LHCN-M2 (cell line): Measurements from ENCODE around the gene P4HB. TPM values are rescaled to one million over a fixed set of nuclear protein-coding genes. Genes with fewer than 3 reads are reported as not detected.

Source experiments
- DNase-seq: peaks from one replicate; pipeline ENCODE4 v3.0.0-alpha.2; 2012; ENCODE audit warnings: low read depth
- total RNA-seq: library from RNA; depleted of rRNA; stranded (reverse); fragments of >200 nt; gene quantifications from 2 replicates; pipeline ENCODE4 v1.2.3, GENCODE V29; 2014

The P4HB gene
- total RNA-seq, 1 experiment from 2014 or later: 1,598 TPM

DNA sequence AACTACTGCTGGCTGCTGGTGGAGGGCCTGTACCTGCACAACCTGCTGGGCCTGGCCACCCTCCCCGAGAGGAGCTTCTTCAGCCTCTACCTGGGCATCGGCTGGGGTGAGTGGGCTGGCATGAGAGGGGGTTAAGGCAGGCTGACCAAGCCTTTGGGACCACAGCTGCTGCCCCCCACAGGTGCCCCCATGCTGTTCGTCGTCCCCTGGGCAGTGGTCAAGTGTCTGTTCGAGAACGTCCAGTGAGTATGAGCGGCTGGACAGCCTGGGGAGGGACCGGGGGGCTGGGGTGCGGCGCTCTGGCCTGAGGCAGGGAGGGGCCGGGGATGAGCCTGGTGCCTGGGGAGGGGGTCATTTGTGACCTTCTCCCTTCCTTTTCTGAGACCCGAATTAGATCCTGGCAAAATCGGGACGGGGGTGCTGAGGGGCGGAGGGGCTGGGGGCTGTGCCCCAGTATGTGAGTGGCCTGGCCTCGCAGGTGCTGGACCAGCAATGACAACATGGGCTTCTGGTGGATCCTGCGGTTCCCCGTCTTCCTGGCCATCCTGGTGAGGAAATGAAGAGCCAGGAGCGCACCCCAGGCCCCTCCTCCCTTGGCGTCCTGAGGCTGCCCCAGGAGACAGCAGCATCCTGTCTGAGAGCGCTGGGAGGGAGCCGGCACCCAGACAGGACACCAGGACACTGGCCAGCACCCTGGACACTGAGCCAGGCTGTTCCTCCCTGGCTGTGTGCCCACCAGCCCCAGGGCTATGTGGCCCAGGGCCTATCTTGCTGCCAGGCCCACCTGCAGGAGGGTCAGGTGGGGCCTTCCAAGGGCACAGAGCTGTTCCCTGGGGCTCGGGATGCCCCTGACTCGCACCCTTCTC lies 48.4 kb downstream of the P4HB start:
- DNase-seq: no peak

DNA sequence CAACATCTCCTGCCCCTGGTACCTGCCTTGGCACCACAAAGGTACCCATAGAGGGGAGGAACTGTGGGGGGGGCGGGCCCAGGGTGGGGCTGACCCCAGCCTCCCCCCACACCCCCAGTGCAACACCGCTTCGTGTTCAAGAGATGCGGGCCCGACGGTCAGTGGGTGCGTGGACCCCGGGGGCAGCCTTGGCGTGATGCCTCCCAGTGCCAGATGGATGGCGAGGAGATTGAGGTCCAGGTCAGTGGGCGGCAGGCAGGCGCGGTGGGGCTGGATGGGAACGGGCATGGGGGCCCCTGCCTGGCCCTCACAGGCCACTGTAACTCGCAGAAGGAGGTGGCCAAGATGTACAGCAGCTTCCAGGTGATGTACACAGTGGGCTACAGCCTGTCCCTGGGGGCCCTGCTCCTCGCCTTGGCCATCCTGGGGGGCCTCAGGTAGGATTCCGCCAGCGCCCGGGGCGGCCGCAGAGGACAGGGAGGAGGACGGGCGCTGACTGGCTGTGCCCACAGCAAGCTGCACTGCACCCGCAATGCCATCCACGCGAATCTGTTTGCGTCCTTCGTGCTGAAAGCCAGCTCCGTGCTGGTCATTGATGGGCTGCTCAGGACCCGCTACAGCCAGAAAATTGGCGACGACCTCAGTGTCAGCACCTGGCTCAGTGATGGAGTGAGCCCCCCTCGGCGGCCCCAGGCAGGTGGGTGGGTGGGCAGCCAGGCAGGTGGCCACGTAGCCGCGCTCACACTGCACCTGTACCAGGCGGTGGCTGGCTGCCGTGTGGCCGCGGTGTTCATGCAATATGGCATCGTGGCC lies 49.2 kb downstream of the P4HB start:
- no peak for DNase-seq

DNA sequence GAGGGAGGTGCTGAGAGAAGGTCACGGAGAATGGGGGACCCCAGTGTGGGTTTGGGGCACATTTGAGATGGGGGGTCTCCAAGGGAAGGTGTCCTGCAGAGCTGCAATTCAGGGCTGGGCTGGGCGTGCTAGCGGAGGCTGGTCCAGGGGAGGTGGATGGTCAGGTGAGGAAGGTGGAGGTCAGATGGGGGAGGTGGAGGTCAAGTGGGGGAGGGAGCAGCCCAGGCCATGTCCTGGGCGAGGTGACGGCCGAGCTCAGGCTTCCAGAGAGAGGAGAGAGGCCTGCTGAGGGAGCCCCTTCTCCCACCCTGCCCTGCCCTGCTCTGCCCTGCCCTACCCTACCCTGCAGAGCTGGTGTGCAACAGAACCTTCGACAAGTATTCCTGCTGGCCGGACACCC lies 49.9 kb downstream of the P4HB start:
- no peak for DNase-seq

DNA sequence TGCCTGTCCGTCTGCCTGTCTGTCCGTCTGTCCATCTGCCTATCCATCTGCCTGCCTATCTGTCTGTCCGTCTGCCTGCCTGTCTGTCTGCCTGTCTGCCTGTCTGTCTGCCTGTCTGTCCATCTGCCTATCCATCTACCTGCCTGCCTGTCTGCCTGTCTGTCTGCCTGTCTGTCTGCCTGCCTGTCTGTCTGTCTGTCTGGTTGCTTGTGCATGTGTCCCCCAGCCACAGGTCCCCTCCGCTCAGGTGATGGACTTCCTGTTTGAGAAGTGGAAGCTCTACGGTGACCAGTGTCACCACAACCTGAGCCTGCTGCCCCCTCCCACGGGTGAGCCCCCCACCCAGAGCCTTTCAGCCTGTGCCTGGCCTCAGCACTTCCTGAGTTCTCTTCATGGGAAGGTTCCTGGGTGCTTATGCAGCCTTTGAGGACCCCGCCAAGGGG lies 50.8 kb downstream of the P4HB start:
- no peak for DNase-seq

DNA sequence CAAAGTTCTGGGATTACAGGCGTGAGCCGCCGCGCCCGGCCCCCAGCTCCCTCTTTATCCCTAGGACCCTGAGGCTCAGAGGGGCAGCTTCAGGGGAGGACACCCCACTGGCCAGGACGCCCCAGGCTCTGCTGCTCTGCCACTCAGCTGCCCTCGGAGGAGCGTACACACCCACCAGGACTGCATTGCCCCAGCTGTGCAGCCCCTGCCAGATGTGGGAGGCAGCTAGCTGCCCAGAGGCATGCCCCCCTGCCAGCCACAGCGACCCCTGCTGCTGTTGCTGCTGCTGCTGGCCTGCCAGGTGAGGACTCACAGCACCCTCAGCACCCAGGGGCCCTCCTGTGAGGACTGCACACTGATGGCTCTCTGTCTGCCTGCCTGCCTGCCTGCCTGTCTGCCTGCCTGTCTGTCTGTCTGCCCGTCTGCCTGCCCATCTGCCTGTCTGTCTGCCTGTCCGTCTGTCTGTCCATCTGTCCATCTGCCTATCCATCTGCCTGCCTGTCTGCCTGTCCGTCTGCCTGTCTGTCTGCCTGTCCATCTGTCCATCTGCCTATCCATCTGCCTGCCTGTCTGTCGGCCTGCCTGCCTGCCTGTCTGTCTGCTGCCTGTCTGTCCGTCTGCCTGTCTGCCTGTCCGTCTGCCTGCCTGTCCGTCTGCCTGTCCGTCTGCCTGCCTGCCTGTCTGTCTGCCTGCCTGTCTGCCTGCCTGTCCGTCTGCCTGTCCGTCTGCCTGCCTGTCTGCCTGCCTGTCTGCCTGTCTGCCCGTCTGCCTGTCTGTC lies 51.4 kb downstream of the P4HB start:
- DNase-seq: no peak

DNA sequence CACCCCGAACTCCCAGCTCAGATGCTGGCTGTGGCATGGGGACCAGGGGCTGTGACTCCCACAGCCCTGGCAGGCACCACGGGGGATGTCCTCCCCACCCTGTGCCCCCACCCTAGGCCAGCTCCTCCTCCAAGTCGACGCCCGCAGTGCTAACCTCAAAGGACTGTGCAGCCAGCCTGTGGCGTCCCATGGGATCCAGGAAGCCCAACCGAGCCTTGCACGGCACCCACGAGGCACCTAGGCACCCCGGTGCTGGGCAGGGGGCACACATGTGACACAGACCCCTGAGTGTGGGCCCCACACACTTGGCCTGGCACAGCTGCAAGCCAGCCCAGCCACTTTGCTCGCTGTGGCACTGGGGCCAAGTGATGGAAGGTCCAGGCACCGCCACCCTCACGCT lies 52.5 kb downstream of the P4HB start:
- no peak for DNase-seq

DNA sequence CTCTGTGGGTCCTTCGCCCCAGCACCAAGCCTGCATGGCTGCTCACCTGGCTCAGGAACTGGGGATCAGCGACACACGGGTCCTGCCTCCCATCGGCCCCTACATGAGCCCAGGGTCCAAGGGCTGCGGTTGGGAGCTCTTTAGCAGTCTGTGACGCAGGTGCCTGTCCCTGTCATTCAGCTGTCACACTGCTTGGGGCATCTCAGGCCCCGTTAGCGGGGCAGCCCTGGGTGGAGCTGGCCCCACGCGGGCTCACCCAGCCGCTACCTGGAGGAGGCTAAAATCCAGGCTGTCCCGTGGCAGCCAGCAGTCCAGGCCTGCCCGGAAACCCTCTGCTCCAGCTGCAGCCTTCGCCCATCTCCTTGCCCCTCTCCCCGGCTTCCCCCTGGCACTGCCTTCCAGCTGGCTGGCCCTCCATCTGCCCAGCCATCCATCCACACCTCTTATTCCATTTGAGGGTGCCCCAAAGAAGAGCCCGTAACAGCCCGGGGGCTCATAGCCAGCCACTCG lies 53.1 kb downstream of the P4HB start:
- DNase-seq: no peak

DNA sequence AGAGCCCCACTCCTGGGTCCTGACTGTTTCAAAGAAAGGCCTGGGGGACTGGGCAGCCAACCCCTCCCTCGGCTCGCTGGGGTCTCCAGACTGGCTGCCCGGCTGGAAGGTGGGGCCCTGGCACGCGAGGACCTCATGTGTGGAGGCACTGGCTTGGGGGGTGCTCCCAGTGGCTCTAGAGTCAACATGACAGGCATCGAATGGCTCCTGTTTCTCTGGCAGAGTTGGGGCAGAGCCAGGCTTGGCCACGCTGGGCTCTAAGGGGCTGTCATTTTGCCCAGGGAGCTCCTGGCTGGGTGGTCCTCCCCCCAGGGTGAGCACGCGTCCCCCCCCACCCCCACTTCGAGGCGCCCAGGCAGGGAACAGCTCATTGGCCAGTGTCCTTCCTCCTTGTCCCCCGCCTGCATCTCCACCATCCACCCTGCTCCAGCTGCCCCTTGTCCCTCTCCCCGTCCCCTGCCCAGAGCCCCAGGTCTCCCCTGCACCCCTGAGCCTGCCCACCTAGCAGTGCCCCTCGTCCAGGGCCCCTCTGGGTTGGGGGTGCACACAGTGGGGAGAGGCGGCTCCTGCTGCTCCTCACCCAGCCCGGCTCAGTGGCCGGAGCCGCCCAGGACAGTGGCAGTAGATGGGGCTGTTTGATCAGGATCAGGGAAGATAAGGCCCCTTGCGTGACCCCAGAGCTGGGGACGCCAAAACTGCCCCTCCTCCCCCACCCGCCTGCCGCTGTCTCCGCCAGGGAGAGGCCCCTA lies 53.7 kb downstream of the P4HB start:
- no peak for DNase-seq

DNA sequence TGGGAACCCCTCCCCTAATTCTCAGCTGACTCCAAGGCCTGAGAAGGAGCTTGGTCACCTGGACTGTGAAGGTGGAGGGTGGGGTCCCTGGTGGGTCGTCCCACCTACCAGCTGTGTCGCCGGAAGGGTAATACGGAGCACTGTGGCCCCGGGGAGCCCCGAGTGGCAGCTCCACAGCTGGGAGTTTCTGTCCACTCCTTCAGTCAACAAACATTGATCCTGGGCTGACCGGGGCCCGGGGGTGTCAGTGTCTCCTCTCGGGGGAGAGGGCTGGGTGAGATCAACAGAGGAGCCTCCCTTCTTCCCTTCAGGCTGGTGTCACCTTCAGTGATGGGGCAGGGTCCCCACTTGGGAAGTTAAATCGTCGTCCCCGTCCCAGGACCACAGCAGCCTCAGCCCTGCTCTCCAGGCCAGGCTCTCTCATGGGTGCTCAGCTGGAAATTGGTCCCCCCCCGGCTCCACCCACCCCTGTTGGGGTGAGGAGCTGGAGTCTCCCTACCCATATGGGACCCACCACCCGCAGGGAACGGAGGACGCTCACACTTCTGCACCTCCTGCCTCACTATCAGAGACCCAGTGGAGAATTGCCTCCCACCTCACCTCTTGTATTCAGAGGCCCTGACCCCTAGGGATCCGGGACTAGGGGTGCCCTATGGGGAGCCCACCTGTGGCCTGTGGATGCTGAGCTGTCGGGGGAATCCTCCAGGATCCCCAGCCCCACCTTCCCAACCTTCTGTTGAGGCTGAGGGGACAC lies 54.5 kb downstream of the P4HB start:
- no peak for DNase-seq

DNA sequence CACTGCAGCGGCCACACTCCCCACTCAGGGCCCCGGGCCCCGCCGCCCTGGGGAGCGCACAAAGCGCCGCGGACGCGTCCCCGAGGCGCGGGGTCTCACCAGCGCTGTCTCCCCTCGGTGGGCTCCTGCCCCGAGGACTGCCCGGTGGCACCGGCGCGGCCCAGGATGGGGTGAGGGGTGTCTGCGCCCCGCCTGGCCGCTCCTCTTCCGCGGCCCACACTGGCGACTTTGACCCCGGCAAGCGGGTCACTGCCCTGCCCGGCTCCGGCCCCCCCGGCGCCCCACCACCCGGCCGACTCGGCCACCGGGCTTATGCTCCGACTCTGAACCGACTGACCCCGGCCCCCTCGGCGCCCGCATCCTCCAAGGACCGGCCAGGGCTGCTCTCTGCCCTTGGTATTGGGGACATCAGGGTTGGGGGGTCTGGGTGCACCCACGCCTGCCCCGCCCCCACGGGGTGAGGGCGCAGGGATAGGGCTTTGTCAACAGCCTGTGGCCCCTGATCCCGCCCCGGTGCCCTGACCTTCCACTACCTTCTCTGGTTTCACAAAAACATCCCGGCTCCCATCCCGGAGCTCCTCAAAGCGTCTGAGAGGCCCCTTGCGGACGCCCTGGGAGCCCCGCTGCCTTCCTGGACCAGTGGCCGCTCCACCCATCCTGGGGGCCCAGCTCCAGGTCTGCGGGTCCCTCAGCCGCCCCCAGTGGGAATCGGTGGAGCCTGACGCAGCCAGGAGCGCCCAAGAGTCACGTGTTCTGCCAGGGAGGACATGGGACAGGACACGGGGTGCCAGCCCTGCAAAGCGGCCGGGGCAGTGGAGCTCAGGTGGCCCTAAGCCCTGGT lies 55.6 kb downstream of the P4HB start:
- no peak for DNase-seq

DNA sequence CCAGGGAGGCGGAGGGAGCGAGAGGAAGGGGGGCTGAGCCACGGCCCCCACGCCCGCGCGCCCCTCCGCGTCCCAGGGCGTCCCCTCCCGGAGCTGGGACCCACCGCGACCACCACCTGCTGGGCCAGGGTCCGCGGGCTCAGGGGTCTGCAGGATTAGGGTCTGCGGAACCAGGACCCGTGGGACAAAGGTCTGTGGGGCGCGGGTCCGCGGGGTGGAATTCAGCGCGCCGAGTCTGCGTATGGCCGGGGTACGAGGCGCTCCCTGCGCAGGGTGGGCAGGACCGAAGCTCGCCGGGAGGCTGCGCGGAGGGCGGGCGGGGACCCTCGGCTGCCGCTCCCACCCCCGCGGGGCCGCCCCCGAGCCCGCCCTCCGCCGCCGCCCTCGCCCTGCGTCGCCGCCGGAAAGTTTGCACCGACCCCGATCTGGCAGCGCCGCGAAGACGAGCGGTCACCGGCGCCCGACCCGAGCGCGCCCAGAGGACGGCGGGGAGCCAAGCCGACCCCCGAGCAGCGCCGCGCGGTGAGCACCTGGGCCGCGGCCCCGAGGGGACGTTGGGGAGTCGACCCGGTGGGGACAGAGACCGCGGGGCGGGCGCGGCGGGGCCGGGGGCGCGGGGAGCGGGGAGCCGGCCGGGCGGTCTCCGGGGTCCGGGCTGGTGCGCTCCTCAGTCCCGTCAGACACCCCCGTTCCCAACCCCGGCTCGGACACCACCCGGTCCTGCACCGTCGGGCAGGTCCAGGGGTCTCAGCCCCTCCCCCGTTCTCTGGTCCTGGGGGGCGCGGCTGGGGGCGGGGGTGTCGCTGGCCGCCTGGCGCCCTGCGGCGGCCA lies 56.4 kb downstream of the P4HB start, which contains the start of gene GCGR:
TSS of gene GCGR (plus strand) at position 423 of the 831 bp plus-strand sequence. CDS start 4,869 bp downstream, outside the sequence.
- no peak for DNase-seq

DNA sequence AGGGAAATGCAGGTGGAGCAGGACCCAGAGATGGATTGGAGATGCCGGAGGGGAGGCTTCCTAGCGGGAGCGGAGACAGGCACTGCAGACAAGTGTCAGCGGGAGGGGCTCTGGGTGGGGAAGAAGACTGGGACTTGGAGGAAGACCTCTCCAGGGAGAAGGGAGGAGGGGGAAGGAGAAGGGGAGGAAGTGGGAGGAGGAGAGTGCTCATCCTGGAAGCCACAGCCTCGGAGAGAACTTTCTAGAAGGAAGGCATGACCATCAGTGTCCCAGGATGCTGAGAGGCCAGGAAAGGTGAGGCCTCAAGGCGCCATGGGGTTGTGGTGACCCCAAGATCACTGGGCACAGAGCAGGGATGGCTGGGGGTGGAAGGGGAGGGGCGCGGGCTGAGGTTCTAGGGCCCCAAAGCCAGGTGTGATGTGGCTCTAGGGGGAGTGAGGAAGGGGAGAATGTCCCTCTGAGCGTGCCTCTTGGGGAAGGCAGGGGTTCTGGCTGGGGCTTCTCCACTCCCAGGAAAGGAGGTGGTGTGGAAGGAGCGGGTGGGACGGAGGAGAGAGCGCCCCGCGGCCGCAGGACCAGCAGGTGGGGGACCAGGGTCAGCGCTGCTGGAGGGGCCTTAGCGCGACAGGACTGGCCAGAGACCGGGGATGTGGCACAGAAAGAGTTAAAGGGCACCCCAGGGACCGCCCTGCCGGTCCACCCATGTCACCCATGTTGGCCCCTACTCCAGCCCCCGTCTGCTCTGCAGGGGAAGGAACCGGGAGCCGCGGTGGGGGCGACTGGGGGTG lies 57.3 kb downstream of the P4HB start:
- no peak for DNase-seq

DNA sequence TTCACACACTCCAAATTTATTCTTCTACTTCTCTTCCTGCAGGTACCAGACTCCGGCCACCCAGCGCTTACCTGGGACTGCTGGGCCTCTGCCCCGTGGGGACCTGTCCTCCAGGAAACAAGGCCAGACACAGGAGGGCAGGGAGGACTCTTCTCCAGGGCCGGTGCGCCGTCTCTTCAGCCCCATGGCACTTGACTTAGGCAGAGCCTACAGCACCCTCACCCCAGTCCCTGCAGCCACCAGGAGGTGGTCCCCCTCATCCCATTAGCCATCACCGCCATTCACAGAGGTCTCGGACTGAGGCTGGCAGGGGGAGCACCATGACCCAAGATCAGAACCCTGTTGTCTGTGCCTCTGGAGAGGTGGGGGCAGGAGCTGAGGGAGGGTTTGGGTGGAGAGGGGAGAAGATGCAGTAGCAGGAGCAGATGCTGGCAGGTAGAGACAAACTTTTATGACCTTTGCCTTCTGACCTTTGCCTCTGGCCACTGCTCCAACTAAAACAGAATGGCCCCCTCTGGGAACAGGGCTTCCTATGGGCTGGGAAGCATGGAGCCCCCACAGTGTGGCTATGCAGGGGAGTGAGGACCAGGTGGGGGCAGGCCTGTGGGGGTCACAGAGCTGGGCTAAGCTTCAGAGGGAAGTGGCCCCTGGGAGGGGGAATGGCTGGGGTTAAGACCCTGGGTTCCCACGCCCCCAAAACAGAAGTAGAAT lies 58.1 kb downstream of the P4HB start:
- DNase-seq: no peak

DNA sequence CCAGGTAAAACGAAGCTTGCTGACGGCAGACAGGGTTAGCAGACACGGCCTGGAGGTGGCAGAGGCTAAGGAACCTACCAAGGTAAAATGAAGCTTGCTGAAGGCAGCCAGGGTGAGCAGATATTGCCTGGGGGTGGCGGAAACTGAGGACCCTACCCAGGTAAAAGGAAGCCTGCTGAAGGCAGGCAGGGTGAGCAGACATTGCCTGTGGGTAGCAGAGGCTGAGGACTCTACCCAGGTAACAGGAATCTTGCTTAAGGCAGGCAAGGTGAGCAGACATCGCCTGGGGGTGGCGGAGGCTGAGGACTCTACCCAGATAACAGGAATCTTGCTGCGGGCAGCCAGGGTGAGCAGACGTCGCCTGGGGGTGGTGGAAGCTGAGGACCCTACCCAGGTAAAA lies 59.0 kb downstream of the P4HB start:
- no peak for DNase-seq

DNA sequence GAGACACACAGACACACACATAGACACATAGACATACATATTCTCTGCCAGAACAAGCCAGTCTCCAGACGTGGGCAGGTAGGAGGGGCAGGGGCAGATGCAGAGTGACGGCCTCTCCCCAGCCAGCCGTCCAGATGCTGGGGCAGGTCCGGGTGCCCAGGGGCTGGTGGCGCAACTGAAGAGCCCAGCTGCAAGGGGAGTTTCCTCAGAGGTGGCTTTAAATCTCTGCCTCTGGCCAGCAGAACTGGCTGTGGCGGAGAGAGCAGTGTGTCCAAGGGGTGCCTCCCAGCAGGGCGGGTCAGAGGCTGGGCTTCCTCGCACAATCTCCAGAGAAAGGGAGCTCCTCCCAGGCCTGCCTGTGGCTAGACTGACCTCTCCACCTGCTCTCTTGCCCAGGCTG lies 65.8 kb downstream of the P4HB start:
- DNase-seq: peak; percentile 19

DNA sequence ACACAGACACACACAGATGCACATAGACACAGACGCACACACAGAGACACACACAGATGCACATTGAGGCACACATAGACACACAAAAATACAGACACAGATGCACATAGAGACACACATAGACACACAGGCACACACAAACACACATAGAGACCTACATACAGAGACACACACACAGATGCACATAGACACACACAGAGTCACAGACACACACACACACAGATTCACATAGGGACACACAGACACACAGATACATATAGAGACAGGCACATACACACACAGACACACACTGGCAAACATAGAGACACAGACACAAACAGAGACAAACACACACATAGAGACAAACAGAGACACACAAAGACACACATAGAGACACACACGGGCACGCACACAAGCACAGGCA lies 66.3 kb downstream of the P4HB start:
- no peak for DNase-seq
